ENCODE data around the gene MED26. TPM values are rescaled to one million over a fixed set of nuclear protein-coding genes. Genes with fewer than 3 reads are reported as not detected.

MED26 gene, protein sequence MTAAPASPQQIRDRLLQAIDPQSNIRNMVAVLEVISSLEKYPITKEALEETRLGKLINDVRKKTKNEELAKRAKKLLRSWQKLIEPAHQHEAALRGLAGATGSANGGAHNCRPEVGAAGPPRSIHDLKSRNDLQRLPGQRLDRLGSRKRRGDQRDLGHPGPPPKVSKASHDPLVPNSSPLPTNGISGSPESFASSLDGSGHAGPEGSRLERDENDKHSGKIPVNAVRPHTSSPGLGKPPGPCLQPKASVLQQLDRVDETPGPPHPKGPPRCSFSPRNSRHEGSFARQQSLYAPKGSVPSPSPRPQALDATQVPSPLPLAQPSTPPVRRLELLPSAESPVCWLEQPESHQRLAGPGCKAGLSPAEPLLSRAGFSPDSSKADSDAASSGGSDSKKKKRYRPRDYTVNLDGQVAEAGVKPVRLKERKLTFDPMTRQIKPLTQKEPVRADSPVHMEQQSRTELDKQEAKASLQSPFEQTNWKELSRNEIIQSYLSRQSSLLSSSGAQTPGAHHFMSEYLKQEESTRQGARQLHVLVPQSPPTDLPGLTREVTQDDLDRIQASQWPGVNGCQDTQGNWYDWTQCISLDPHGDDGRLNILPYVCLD
- polyA plus RNA-seq (2013, experiment 1 of 2) = 4.4 TPM
- 4.7 TPM for polyA plus RNA-seq (2013, experiment 2 of 2)

DNA sequence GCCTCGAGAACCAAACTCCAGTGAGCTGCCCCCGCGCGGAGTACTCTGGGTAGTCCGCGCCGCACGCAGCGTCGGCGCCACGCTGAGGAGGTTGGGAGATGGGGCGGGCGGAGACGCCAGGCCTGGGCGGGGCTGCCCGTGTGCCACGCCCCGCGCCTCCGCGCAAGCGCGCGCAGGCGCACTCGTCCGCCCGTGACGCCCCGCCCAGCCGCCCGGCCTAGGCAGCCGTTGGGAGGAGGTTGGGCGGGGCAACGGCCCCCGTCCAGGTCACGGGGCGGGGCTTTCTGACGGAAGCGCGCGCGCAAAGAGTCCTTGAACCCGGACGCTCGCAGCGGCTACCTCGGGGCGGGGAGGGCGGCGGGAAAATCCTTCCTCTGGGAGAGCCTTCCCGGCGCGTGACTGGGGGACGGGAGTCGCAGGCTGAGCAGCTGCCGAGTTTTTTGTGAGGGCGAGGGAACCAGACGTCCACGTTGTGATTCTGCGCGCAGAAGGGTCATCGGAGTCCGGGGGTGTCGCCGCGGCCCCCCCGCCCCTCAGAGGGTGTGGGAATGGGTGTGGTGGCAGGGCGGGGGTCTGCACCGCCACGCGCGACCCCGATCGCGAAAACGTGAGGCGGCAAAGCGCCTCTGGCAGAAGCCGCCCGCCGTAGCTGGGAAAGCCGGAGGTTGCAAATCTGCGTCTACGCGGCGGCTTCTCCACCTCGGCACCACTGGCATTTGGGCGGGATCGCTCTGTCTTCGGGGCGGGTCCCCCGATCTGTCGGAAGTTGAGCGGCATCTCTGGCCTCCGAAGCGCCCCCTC, at the start of gene MED26:
TSS of gene MED26 (minus strand) at position 22 of the 801 bp plus-strand sequence. CDS start 261 bp downstream, outside the sequence.
- H3K36me3 ChIP-seq (replicated peaks in 1 of 2; ENCODE audit: control insufficient read depth in 2 of 2, insufficient read depth in 2 of 2, low read length in 2 of 2) = peaks cover 12 to 52% of the 10 kb centered on the region in 2 donors
- peak within 1 kb of the TSS; percentile 96 for H2AFZ ChIP-seq (ENCODE audit: low read length)
- no peaks in the 10 kb centered on the region for H3K9me3 ChIP-seq (replicated peaks in 1 of 2; ENCODE audit: control insufficient read depth in 2 of 2, insufficient read depth in 1 of 2, low read depth in 1 of 2, low read length in 2 of 2)
- peak within 1 kb of the TSS; percentile 94 to 96 for H3K4me3 ChIP-seq (ENCODE audit: low read length in 2 of 2)
- peak within 1 kb of the TSS; percentile 97 for H3K9ac ChIP-seq (ENCODE audit: low read depth, low read length, poor library complexity)
- H2BK15ac ChIP-seq (ENCODE audit: low read length) = peak within 1 kb of the TSS; percentile 40
- peak within 1 kb of the TSS; percentile 84 for H3K4me2 ChIP-seq (ENCODE audit: insufficient read depth, low read length, poor library complexity, severe bottlenecking)
- peak within 1 kb of the TSS; percentile 97 for H3K23ac ChIP-seq (ENCODE audit: low read depth, low read length, poor library complexity)
- H2BK5ac ChIP-seq (ENCODE audit: low read length) = peak within 1 kb of the TSS; percentile 26
- WGBS, 2 donors (ENCODE audit: extremely low coverage in 2 of 2, insufficient read length in 2 of 2, insufficient replicate concordance in 1 of 2) = no CpG with 5 or more reads among the region's 98 CpGs
- H3K18ac ChIP-seq (ENCODE audit: low read length) = peak within 1 kb of the TSS; percentile 91
- H3K27me3 ChIP-seq (ENCODE audit: control insufficient read depth in 3 of 3, insufficient read depth in 3 of 3, low read depth in 1 of 3, low read length in 3 of 3) = no peaks in the 10 kb centered on the region
- H3K27ac ChIP-seq (replicated peaks; ENCODE audit: low read length) = peak within 1 kb of the TSS; percentile 33
- H3K79me1 ChIP-seq (ENCODE audit: low read depth, low read length) = peaks cover 4% of the 10 kb centered on the region
- no peak within 1 kb of the TSS for H4K91ac ChIP-seq (ENCODE audit: low read depth, low read length, poor library complexity)
- peak within 1 kb of the TSS; percentile 92 for H2AK5ac ChIP-seq (ENCODE audit: low read depth, low read length)
- H3K14ac ChIP-seq (ENCODE audit: low read length) = peak within 1 kb of the TSS; percentile 67
- peaks cover 0 to 12% of the 10 kb centered on the region in 2 donors for H3K4me1 ChIP-seq (ENCODE audit: control insufficient read depth in 2 of 2, insufficient read depth in 1 of 2, low read depth in 1 of 2, low read length in 2 of 2)
- H3K4ac ChIP-seq (ENCODE audit: low read length) = no peak within 1 kb of the TSS
- no peak within 1 kb of the TSS for H2BK120ac ChIP-seq (ENCODE audit: low read depth, low read length)
- H4K8ac ChIP-seq (ENCODE audit: low read depth, low read length) = no peak within 1 kb of the TSS
- no peak within 1 kb of the TSS for H2BK12ac ChIP-seq (ENCODE audit: low read length)
- peak; percentile 95 for DNase-seq (ENCODE audit: low spot score)

DNA sequence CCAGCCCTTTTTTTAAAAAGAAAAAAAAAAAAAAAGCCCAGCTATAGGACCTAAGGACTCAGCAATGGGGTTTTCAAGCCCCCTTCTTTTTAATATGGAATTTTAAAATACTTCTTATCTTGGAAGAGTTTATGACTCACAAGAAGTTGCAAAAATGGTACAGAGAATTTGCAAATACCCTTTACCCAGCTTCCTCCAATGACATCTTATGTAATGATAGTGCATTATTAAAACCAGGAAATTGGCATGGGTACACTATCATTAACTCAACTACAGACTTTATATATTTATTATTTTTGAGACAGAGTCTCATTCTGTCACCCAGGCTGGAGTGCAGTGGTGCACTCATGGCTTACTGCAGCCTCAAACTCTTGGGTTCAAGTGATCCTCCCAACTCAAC, 49.1 kb upstream of the MED26 start:
- no peak overlapping the region for H2BK12ac ChIP-seq (ENCODE audit: low read length)
- no peak overlapping the region for H3K4me3 ChIP-seq (ENCODE audit: low read length in 2 of 2)
- H4K8ac ChIP-seq (ENCODE audit: low read depth, low read length) = no peak overlapping the region
- H3K9ac ChIP-seq (ENCODE audit: low read depth, low read length, poor library complexity) = no peak overlapping the region
- no peaks in the 10 kb centered on the region for H3K27me3 ChIP-seq (ENCODE audit: control insufficient read depth in 3 of 3, insufficient read depth in 3 of 3, low read depth in 1 of 3, low read length in 3 of 3)
- H2BK120ac ChIP-seq (ENCODE audit: low read depth, low read length) = no peak overlapping the region
- H3K23ac ChIP-seq (ENCODE audit: low read depth, low read length, poor library complexity) = no peak overlapping the region
- no peaks in the 10 kb centered on the region for H3K4me1 ChIP-seq (ENCODE audit: control insufficient read depth in 2 of 2, insufficient read depth in 1 of 2, low read depth in 1 of 2, low read length in 2 of 2)
- no peak overlapping the region for H3K27ac ChIP-seq (replicated peaks; ENCODE audit: low read length)
- peaks cover 0 to 18% of the 10 kb centered on the region in 2 donors for H3K36me3 ChIP-seq (replicated peaks in 1 of 2; ENCODE audit: control insufficient read depth in 2 of 2, insufficient read depth in 2 of 2, low read length in 2 of 2)
- H2AFZ ChIP-seq (ENCODE audit: low read length) = no peak overlapping the region
- no peak overlapping the region for H2BK5ac ChIP-seq (ENCODE audit: low read length)
- no peak overlapping the region for H3K4ac ChIP-seq (ENCODE audit: low read length)
- no peak for DNase-seq (ENCODE audit: low spot score)
- H3K79me1 ChIP-seq (ENCODE audit: low read depth, low read length) = no peaks in the 10 kb centered on the region
- peaks cover 2 to 9% of the 10 kb centered on the region in 2 donors for H3K9me3 ChIP-seq (replicated peaks in 1 of 2; ENCODE audit: control insufficient read depth in 2 of 2, insufficient read depth in 1 of 2, low read depth in 1 of 2, low read length in 2 of 2)
- H3K18ac ChIP-seq (ENCODE audit: low read length) = no peak overlapping the region
- H3K4me2 ChIP-seq (ENCODE audit: insufficient read depth, low read length, poor library complexity, severe bottlenecking) = no peak overlapping the region
- H3K14ac ChIP-seq (ENCODE audit: low read length) = no peak overlapping the region
- no peak overlapping the region for H2AK5ac ChIP-seq (ENCODE audit: low read depth, low read length)
- H4K91ac ChIP-seq (ENCODE audit: low read depth, low read length, poor library complexity) = no peak overlapping the region
- no peak overlapping the region for H2BK15ac ChIP-seq (ENCODE audit: low read length)

DNA sequence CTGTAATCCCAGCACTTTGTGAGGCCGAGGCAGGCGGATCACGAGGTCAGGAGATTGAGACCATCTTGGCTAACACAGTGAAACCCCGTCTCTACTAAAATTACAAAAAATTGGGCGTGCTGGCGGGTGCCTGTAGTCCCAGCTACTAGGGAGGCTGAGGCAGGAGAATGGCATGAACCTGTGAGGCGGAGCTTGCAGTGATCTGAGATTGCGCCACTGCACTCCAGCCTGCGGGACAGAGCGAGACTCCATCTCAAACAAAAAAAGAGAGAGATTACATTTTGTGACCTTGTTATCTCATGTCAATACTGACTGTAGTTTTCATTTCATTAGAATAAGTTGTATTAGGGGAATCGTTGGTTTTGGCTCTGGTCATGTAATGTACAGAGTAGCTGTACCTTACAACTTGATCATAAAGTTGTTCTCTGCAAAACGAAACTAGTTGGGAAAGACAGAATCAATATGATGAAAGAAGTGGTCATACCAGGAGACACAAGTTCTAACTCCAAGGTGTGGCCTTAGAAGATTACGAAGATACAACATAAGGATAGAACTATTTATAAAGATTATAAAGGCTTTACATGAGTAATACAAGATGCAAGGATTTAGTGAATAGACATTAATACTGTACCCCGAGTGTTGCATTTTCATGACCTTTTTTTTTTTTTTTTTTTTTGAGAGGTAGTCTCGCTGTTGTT, 48.2 kb upstream of the MED26 start:
- no peak overlapping the region for H2BK120ac ChIP-seq (ENCODE audit: low read depth, low read length)
- H4K91ac ChIP-seq (ENCODE audit: low read depth, low read length, poor library complexity) = no peak overlapping the region
- H3K9ac ChIP-seq (ENCODE audit: low read depth, low read length, poor library complexity) = no peak overlapping the region
- H3K27ac ChIP-seq (replicated peaks; ENCODE audit: low read length) = no peak overlapping the region
- H3K4me2 ChIP-seq (ENCODE audit: insufficient read depth, low read length, poor library complexity, severe bottlenecking) = no peak overlapping the region
- no peak overlapping the region for H3K4ac ChIP-seq (ENCODE audit: low read length)
- peaks cover 2 to 5% of the 10 kb centered on the region in 2 donors for H3K9me3 ChIP-seq (replicated peaks in 1 of 2; ENCODE audit: control insufficient read depth in 2 of 2, insufficient read depth in 1 of 2, low read depth in 1 of 2, low read length in 2 of 2)
- H3K4me3 ChIP-seq (ENCODE audit: low read length in 2 of 2) = no peak overlapping the region
- no peak overlapping the region for H2BK12ac ChIP-seq (ENCODE audit: low read length)
- H2AK5ac ChIP-seq (ENCODE audit: low read depth, low read length) = no peak overlapping the region
- H3K4me1 ChIP-seq (ENCODE audit: control insufficient read depth in 2 of 2, insufficient read depth in 1 of 2, low read depth in 1 of 2, low read length in 2 of 2) = no peaks in the 10 kb centered on the region
- no peak for DNase-seq (ENCODE audit: low spot score)
- H4K8ac ChIP-seq (ENCODE audit: low read depth, low read length) = no peak overlapping the region
- H3K79me1 ChIP-seq (ENCODE audit: low read depth, low read length) = no peaks in the 10 kb centered on the region
- no peak overlapping the region for H3K23ac ChIP-seq (ENCODE audit: low read depth, low read length, poor library complexity)
- H3K36me3 ChIP-seq (replicated peaks in 1 of 2; ENCODE audit: control insufficient read depth in 2 of 2, insufficient read depth in 2 of 2, low read length in 2 of 2) = peaks cover 0 to 13% of the 10 kb centered on the region in 2 donors
- no peak overlapping the region for H2BK15ac ChIP-seq (ENCODE audit: low read length)
- no peak overlapping the region for H3K14ac ChIP-seq (ENCODE audit: low read length)
- no peak overlapping the region for H3K18ac ChIP-seq (ENCODE audit: low read length)
- no peaks in the 10 kb centered on the region for H3K27me3 ChIP-seq (ENCODE audit: control insufficient read depth in 3 of 3, insufficient read depth in 3 of 3, low read depth in 1 of 3, low read length in 3 of 3)
- no peak overlapping the region for H2BK5ac ChIP-seq (ENCODE audit: low read length)
- no peak overlapping the region for H2AFZ ChIP-seq (ENCODE audit: low read length)
- no CpG with 5 or more reads among the region's 15 CpGs for WGBS, 2 donors (ENCODE audit: extremely low coverage in 2 of 2, insufficient read length in 2 of 2, insufficient replicate concordance in 1 of 2)

All from neuronal stem cell (in vitro differentiated cells).